ENCODE measurements around the gene PLXNB1. TPM values are rescaled to one million over a fixed set of nuclear protein-coding genes. Genes with fewer than 3 reads are reported as not detected.
A peak's percentile ranks its signal among the peaks of the same experiment; 100 is the strongest.

The PLXNB1 gene
- total and polyA plus RNA-seq, 2 of the 13 experiments (the other 11 are each of a cell fraction or from before 2014, with no cell fraction given) = 86.0 to 143 TPM

GRCh38 chr3:48426944-48427629, 2.8 kb downstream of the PLXNB1 start (continued):
- TF ChIP-seq ONECUT2 (CRISPR knock-in tag; IDR thresholded peaks at IDR 0.05) (no peak), ZUFSP (CRISPR knock-in tag; IDR thresholded peaks at IDR 0.05; ENCODE audit: borderline replicate concordance) (no peak), NAIF1 (CRISPR knock-in tag; IDR thresholded peaks at IDR 0.05; ENCODE audit: borderline replicate concordance) (no peak), ZNF646 (CRISPR knock-in tag; IDR thresholded peaks at IDR 0.05) (no peak), HNRNPUL1 (IDR thresholded peaks at IDR 0.05; ENCODE audit: low read depth, low read length) (no peak), ZNF616 (CRISPR knock-in tag; IDR thresholded peaks at IDR 0.05; ENCODE audit: low read depth) (no peak), HMGXB4 (CRISPR knock-in tag; IDR thresholded peaks at IDR 0.05; ENCODE audit: borderline replicate concordance in 1 of 2, low read depth in 1 of 2) (peak in 1 of 2 experiments; percentile 27; a peak in 1 of 4 replicates), NCOA2 (CRISPR knock-in tag; IDR thresholded peaks at IDR 0.05) (no peak), ZNF577 (CRISPR knock-in tag; IDR thresholded peaks at IDR 0.05; ENCODE audit: borderline replicate concordance, low read depth) (no peak), PPARG (CRISPR knock-in tag; conservative IDR thresholded peaks at IDR 0.05) (0 out of 2 replicates have a peak, but pooled peaks have one; percentile 42), NFATC3 (CRISPR knock-in tag; IDR thresholded peaks at IDR 0.05) (no peak), ZNF768 (CRISPR knock-in tag; IDR thresholded peaks at IDR 0.05) (no peak), NR3C1 (CRISPR knock-in tag; IDR thresholded peaks at IDR 0.05) (no peak), FOXO1 (CRISPR knock-in tag; IDR thresholded peaks at IDR 0.05) (0 out of 2 replicates have a peak, but pooled peaks have one; percentile 8), ZFP36 (IDR thresholded peaks at IDR 0.05; ENCODE audit: borderline replicate concordance, low read depth, low read length, partially characterized antibody) (no peak), NR0B2 (CRISPR knock-in tag; IDR thresholded peaks at IDR 0.05) (no peak)

Data from HepG2 (cell line).